Ectodermal cell (in vitro differentiated cells): Measurements from ENCODE around the gene C2orf68.
"Not testable (repeated sequence)": the region's sequence is repeated elsewhere in the genome, so short reads cannot be mapped to it uniquely, and the experiment has no call there.

ENCODE experiments used
- H3K27ac ChIP-seq: 2 replicates; pipeline ENCODE4 v1.7.0; 2013; ENCODE audit warnings: mild to moderate bottlenecking, low read depth, low read length; ENCODE audit not compliant: insufficient read depth, poor library complexity, severe bottlenecking
- H3K27me3 ChIP-seq: 2 replicates; pipeline ENCODE4 v1.7.0; 2013; ENCODE audit warnings: mild to moderate bottlenecking, low read length; ENCODE audit not compliant: insufficient read depth, control insufficient read depth, poor library complexity, severe bottlenecking
- H3K36me3 ChIP-seq: one replicate; pipeline ENCODE4 v1.7.0; 2013; ENCODE audit warnings: low read length; ENCODE audit not compliant: control insufficient read depth, insufficient read depth
- H3K4me1 ChIP-seq: one replicate; pipeline ENCODE4 v1.7.0; 2013; ENCODE audit warnings: low read length; ENCODE audit not compliant: control insufficient read depth, insufficient read depth
- H3K4me3 ChIP-seq: 2 replicates; pipeline ENCODE4 v1.7.0; 2013; ENCODE audit warnings: low read depth, low read length, control low read depth; ENCODE audit not compliant: insufficient read depth
- H3K9me3 ChIP-seq: 2 replicates; pipeline ENCODE4 v1.7.0; 2013; ENCODE audit warnings: mild to moderate bottlenecking, low read length, moderate library complexity; ENCODE audit not compliant: control insufficient read depth
- WGBS, 2 experiments: methylation state at CpG; one replicate each; pipeline ENCODE4 v1.1.7; 2013; ENCODE audit warnings: missing lambda C conversion rate in 2 of 2; 5-methylcytosine and 5-hydroxymethylcytosine counted together

C2orf68 gene

GRCh38 chr2:85566265-85566664, 45.6 kb downstream of the C2orf68 start:
- Histone ChIP-seq H3K27ac (no peak overlapping the region), H3K4me1 (no peaks in the 10 kb centered on the region), H3K9me3 (no peaks in the 10 kb centered on the region), H3K36me3 (no peaks in the 10 kb centered on the region), H3K4me3 (no peak overlapping the region), H3K27me3 (peaks cover 36% of the 10 kb centered on the region)
- 85 to 95% methylated on average over 4 of the region's 4 CpGs for WGBS, 2 experiments

GRCh38 chr2:85564144-85564563, 47.7 kb downstream of the C2orf68 start:
- no peaks in the 10 kb centered on the region for H3K36me3 ChIP-seq
- H3K4me1 ChIP-seq, result peaks cover 5% of the 10 kb centered on the region
- H3K27ac ChIP-seq, result no peak overlapping the region
- H3K9me3 ChIP-seq, result no peaks in the 10 kb centered on the region
- no peak overlapping the region for H3K4me3 ChIP-seq
- peaks cover 15% of the 10 kb centered on the region for H3K27me3 ChIP-seq
- WGBS, 2 experiments, result 89 to 93% methylated on average over 5 of the region's 5 CpGs

DNA sequence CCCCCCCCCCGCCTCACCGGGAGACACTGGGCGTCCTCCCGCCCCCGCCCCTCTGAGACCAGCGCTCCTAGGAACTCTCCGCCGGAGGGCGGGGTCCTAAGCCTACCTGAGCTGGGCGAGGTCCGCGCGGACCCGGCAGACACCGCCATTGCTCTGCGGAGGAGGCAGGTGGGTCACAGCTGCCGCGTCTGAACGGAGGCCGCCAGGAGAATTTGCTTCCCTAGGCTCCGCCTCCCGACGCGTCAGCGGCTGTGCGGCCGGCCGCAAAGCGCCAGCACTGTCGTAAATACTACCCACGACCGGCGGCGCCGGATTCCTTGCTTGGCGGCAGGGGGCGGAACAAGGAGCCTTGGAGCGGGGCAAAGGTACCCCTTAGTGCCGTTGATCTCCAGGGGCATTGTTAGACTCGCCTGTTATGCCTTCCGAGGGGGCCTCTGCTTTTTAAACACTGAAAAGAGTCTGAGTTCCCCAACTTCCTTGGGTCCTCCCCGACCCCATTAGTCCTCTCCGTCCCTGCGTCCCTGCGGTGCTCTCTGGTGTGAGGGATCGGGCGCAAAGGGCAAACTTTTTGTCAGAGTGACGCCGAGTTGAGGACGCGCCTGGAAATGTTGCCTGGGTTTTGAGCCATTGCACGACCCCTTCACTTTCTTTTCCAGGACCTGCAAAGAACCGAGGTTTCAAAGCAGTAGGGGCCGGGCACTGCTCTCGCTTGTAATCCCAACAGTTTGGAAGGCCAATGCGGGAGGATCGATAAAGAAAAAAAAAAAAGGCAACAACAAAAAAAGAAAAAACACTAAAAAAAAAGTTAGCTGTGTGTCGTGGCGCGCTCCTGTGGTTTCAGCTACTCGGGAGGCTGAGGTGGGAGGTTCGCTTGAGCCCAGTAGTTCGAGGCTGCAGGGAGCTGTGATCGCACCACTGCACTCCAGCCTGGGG, 50.3 kb downstream of the C2orf68 start, which contains the start of gene GGCX:
GGCX (minus strand) TSS at position 214 of the 933 bp plus-strand sequence; CDS start at position 149, 65 bp downstream.
- Histone ChIP-seq H3K27ac (peak within 1 kb of the TSS; percentile 89), H3K4me3 (peak within 1 kb of the TSS; percentile 87), H3K36me3 (no peaks in the 10 kb centered on the region), H3K4me1 (peaks cover 5% of the 10 kb centered on the region), H3K27me3 (no peaks in the 10 kb centered on the region), H3K9me3 (no peaks in the 10 kb centered on the region)
- WGBS, 2 experiments, result 9 to 10% methylated on average over 64 of the region's 64 CpGs

DNA sequence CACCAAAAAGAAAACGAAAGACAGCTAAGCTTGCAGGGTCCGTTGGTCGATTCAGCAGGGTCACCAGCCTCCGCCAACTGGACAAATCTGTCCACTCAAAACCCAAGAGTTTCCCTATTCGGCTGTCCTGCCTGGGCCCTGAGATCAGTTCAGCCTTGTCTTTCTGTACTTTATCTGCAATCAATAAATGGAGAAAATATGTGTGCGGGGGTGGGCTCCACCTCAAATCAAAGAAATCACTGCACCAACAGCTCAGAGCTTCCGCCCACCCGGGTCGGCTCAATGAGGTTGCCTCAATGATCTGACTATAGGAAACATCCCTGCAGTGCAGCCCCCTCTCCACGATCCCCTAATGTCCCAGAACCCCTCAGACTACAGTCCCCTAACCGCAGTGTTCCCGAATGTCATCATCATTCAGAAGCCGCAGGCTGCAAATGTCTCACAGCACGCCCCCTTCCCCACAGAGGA, 51.0 kb downstream of the C2orf68 start:
- Histone ChIP-seq H3K27me3 (no peaks in the 10 kb centered on the region), H3K9me3 (no peaks in the 10 kb centered on the region), H3K27ac (no peak overlapping the region), H3K36me3 (peaks cover 4% of the 10 kb centered on the region), H3K4me1 (peaks cover 5% of the 10 kb centered on the region), H3K4me3 (peak overlapping the region; percentile 87)
- WGBS, 2 experiments, result 13 to 14% methylated on average over 14 of the region's 14 CpGs

DNA sequence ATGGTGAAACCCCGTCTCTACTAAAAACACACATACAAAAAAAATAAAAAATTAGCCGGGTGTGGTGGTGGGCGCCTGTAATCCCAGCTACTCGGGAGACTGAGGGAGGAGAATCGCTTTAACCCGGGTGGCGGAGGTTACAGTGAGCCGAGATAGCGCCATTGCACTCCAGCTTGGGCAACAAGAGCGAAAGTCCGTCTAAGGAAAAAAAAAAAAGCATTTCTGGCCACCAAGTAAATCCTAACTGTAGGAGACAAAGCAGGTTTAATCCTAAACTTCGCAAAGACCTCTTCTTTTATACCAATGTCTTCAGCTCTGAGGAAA, 51.5 kb downstream of the C2orf68 start:
- not testable (repeated sequence) for H3K27ac ChIP-seq

GRCh38 chr2:85558160-85558559, 53.7 kb downstream of the C2orf68 start:
- no peaks in the 10 kb centered on the region for H3K27me3 ChIP-seq
- peaks cover 5% of the 10 kb centered on the region for H3K4me1 ChIP-seq
- WGBS, 2 experiments, result 89 to 98% methylated on average over 1 of the region's 1 CpG
- no peak overlapping the region for H3K27ac ChIP-seq
- no peaks in the 10 kb centered on the region for H3K9me3 ChIP-seq
- peaks cover 8% of the 10 kb centered on the region for H3K36me3 ChIP-seq
- H3K4me3 ChIP-seq, result no peak overlapping the region

More for the DNA sequence above, 51.5 kb downstream of the C2orf68 start:
- not testable (repeated sequence) for H3K36me3 ChIP-seq, H3K27me3 ChIP-seq, H3K9me3 ChIP-seq, H3K4me1 ChIP-seq
- H3K4me3 ChIP-seq, result peak overlapping the region; percentile 87
- WGBS, 2 experiments, result 89 to 90% methylated on average over 12 of the region's 12 CpGs

GRCh38 chr2:85557130-85557529, 54.7 kb downstream of the C2orf68 start:
- H3K4me1 ChIP-seq, result peaks cover 5% of the 10 kb centered on the region
- no peaks in the 10 kb centered on the region for H3K27me3 ChIP-seq
- no peaks in the 10 kb centered on the region for H3K9me3 ChIP-seq
- peaks cover 13% of the 10 kb centered on the region for H3K36me3 ChIP-seq
- H3K4me3 ChIP-seq, result no peak overlapping the region
- H3K27ac ChIP-seq, result no peak overlapping the region
- 93 to 98% methylated on average over 5 of the region's 5 CpGs for WGBS, 2 experiments
